Measurements from ENCODE around the gene PRDM5. TPM values are rescaled to one million over a fixed set of nuclear protein-coding genes. Genes with fewer than 3 reads are reported as not detected.

PRDM5 gene
- total and polyA plus RNA-seq, 9 of the 15 experiments (the other 6 are each of a cell fraction or from before 2014, with no cell fraction given) = not detected

- no peak for ATAC-seq
- intact Hi-C loops (cut with micrococcal nuclease) (loop anchor here (1.0 kb wide), 1 partner anchor 652 kb away; no protein-coding TSS in a partner anchor), in situ Hi-C loops (cut with MboI) (no loop called here)
- Histone ChIP-seq H4K20me1 (replicated peaks; ENCODE audit: control insufficient read depth, insufficient read depth, low read length) (no peaks in the 10 kb centered on the region), H3K36me3 (ENCODE audit: control insufficient read depth, insufficient read depth, low read length) (no peaks in the 10 kb centered on the region), H2AFZ (ENCODE audit: low read depth, low read length) (no peak overlapping the region), H3K9me1 (ENCODE audit: control insufficient read depth, insufficient read depth, low read length) (no peaks in the 10 kb centered on the region), H3K27me3 (ENCODE audit: control insufficient read depth in 2 of 2, insufficient read depth in 2 of 2, low read length in 2 of 2) (no peaks in the 10 kb centered on the region), H3K9ac (ENCODE audit: insufficient read depth in 1 of 2, low read depth in 2 of 2, low read length in 2 of 2) (no peak overlapping the region), H3K4me1 (replicated peaks in 1 of 2; ENCODE audit: control insufficient read depth in 2 of 2, insufficient read depth in 2 of 2, low read length in 2 of 2) (no peaks in the 10 kb centered on the region), H3K4me3 (no peak overlapping the region), H3K4me2 (ENCODE audit: insufficient read depth, low read length) (no peak overlapping the region), H3K9me3 (replicated peaks; ENCODE audit: control insufficient read depth, insufficient read depth, low read depth, low read length) (no peaks in the 10 kb centered on the region), H3K27ac (ENCODE audit: extremely low read depth, low read depth, low read length) (no peak overlapping the region), H3K79me2 (ENCODE audit: control insufficient read depth, insufficient read depth, low read length) (no peaks in the 10 kb centered on the region)
- no peak for DNase-seq (ENCODE audit: extremely low read depth in 1 of 4, low spot score in 3 of 4)
- no peak for FAIRE-seq
- under 1% methylated on average over 20 of the region's 24 CpGs for WGBS (ENCODE audit: insufficient coverage, low coverage, missing lambda C conversion rate)
- ChIA-PET POLR2A (no interaction called here), CTCF (ENCODE audit: low intra/inter-chr PET ratio) (no interaction called here)
- BruUV-seq (replicated peaks) = no TSS peak
- TF ChIP-seq DMBX1 (CRISPR knock-in tag; IDR thresholded peaks at IDR 0.05; ENCODE audit: borderline replicate concordance) = no peak
- TF ChIP-seq ZNF444 (CRISPR knock-in tag; IDR thresholded peaks at IDR 0.05) = no peak
- no peak for TF ChIP-seq AFF1 (IDR thresholded peaks at IDR 0.05; ENCODE audit: low read depth in 1 of 2, partially characterized antibody in 2 of 2)
- no peak for TF ChIP-seq WHSC1 (IDR thresholded peaks at IDR 0.05; ENCODE audit: low read length)
- TF ChIP-seq RAD21 (CRISPR knock-in tag; conservative IDR thresholded peaks at IDR 0.05 in 1 of 2, IDR thresholded peaks at IDR 0.05 in 1 of 2) = no peak
- no peak for TF ChIP-seq ZBTB5 (IDR thresholded peaks at IDR 0.05)
- no peak for TF ChIP-seq ZNF696 (CRISPR knock-in tag; conservative IDR thresholded peaks at IDR 0.05)
- no peak for TF ChIP-seq CCNT2 (IDR thresholded peaks at IDR 0.05; ENCODE audit: borderline replicate concordance, extremely low read depth, insufficient read length, low read depth, low read length)
- no peak for TF ChIP-seq ZNF224 (CRISPR knock-in tag; IDR thresholded peaks at IDR 0.05)
- TF ChIP-seq RBM14 (IDR thresholded peaks at IDR 0.05; ENCODE audit: borderline replicate concordance, insufficient read depth, low read depth, low read length) = no peak
- no peak for TF ChIP-seq CBX1 (IDR thresholded peaks at IDR 0.05; ENCODE audit: low read depth)
- TF ChIP-seq LCOR (CRISPR knock-in tag; IDR thresholded peaks at IDR 0.05) = no peak
- no peak for TF ChIP-seq BRF2 (IDR thresholded peaks at IDR 0.05; ENCODE audit: borderline replicate concordance, insufficient read depth, insufficient read length)
- TF ChIP-seq SP2 (IDR thresholded peaks at IDR 0.05; ENCODE audit: extremely low read depth, low read depth, low read length, poor library complexity, severe bottlenecking) = no peak
- no peak for TF ChIP-seq TRIM24 (IDR thresholded peaks at IDR 0.05)
Observed at GRCh38 chr4:120808475-120809141, 113.9 kb downstream of the PRDM5 start.
